Measurements from ENCODE around the gene DSCAML1.

Gene DSCAML1

GRCh38 chr11:117619661-117620060, 177.4 kb downstream of the DSCAML1 start:
- DNase-seq (ENCODE audit: extremely low read depth in 1 of 2, low read depth in 1 of 2): no peak

DNA sequence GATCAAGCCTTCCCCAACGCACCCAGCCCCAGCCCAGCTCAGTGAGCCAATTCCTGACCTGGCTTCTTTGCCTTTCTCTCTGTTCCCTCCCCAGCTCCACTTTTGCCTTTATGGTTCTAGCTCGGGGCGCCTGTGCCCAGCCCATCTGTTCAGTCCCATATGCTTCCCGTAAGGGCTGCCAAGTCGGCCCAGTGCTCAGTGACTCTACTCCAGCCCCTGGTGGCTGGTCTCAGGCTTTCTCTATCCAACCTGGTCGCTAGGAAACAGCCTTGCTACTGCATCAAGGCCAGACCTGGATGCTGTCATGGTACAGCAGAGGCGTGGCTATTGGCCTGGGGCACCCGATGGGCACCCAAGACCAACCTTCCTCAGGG, 178.0 kb downstream of the DSCAML1 start:
- no peak for DNase-seq (ENCODE audit: extremely low read depth in 1 of 2, low read depth in 1 of 2)

- no peak for DNase-seq (ENCODE audit: extremely low read depth in 1 of 2, low read depth in 1 of 2)
Observed at GRCh38 chr11:117618302-117618981, 178.6 kb downstream of the DSCAML1 start.

DNA sequence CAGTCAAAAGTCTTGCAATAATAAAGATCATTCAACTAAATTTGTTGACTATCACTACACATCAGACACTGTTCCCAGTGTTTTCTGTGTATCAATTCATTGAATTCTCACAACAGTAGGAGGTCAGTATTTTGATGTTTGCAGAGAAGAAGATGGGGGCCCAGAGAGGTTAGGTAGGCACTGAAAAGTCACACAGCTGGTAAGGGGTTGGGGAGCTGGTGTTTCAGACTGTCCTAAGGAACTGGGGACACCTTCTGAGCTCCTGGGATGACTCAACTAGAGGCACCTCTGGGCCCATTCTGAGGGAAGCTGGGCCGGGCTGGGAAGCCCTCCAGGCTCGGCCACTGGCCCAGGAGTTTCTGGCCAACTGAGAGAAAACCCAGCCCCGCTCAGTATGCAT, 180.0 kb downstream of the DSCAML1 start:
- no peak for DNase-seq (ENCODE audit: extremely low read depth in 1 of 2, low read depth in 1 of 2)

GRCh38 chr11:117614728-117615127, 182.3 kb downstream of the DSCAML1 start:
- no peak for DNase-seq (ENCODE audit: extremely low read depth in 1 of 2, low read depth in 1 of 2)

GRCh38 chr11:117613521-117613920, 183.5 kb downstream of the DSCAML1 start:
- no peak for DNase-seq (ENCODE audit: extremely low read depth in 1 of 2, low read depth in 1 of 2)

- DNase-seq (ENCODE audit: extremely low read depth in 1 of 2, low read depth in 1 of 2): no peak
Observed at GRCh38 chr11:117612177-117612576, 184.8 kb downstream of the DSCAML1 start.

DNA sequence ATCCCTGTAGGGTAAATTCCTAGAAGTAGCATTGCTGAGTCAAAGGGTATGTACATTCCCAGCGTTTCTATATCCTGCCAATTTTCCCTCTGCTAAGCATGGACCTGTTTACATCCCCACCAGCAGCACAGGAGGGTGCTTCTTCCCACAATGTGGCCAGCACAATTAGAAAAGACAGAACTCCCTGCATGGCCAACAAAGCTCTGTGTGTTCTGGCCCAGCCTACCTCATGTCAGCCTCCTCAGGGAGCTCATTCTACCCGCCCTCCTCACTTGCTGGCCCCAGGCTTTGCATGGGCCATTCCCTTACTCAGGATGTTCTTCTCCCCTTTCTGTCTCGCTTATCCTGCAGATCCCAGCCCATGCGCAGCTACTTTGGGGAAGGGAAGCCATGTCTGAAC, 186.1 kb downstream of the DSCAML1 start:
- no peak for DNase-seq (ENCODE audit: extremely low read depth in 1 of 2, low read depth in 1 of 2)

- DNase-seq (ENCODE audit: extremely low read depth in 1 of 2, low read depth in 1 of 2): no peak
Observed at GRCh38 chr11:117610045-117610444, 187.0 kb downstream of the DSCAML1 start.

DNA sequence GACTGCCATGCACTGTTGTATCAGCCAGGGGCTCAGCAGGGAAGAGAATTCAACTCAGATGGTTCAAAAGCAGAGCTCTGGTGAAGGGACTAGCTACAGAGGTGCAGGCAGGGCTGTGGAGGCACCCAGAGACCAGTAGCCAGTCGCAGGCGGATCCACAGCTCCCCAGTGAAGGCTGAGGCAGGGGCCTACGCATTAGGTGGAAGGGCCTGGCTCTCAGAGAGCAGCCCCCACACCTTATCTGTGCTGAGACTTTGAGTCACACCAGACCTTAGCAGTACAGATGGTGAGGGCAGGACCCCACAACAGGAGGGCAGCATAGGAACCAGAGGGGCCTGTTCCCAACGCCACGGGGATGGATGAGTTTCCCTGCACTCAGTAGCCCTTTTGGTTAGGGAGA, 189.6 kb downstream of the DSCAML1 start:
- DNase-seq (ENCODE audit: extremely low read depth in 1 of 2, low read depth in 1 of 2): no peak

DNA sequence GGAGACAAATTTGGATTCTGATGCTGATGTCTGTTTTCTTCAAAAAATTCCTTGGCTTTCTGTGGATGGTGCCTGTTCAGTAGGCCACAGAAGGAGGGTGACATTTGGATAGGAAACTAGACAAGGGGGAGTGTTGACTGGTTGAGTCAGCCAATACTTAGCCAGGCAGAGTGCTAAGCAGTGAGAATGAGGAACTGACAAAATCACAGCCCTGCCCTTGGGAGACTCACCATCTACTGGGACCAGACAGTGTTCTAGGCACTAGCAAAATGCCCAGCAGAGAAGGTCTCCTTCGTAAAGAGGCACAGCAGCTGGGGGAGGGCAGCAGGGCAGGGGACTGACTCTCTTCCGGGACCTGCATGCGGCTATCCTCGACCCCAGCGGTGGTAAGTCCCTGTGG, 190.2 kb downstream of the DSCAML1 start:
- DNase-seq (ENCODE audit: extremely low read depth in 1 of 2, low read depth in 1 of 2): no peak

GRCh38 chr11:117606211-117606610, 190.8 kb downstream of the DSCAML1 start:
- DNase-seq (ENCODE audit: extremely low read depth in 1 of 2, low read depth in 1 of 2): no peak

DNA sequence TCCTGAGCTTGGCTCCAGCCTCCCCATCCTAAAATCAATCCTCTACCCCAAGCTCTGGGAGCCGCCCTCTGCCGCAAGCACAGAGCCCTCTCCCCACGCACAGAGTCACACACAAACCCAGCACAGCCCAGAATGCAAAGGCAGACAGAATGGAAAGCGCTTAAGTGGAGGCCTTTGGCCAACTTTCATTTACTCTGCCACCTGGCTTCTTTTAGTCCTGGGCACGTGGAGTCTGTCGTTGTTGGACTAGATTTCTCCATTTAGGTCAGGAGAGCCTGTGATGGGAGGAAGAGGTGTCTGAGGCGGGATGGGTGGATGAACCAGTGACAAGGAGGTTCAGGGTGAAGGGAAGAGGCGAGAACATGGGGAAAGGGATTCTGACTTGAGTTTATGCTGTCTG, 191.7 kb downstream of the DSCAML1 start:
- no peak for DNase-seq (ENCODE audit: extremely low read depth in 1 of 2, low read depth in 1 of 2)

DNA sequence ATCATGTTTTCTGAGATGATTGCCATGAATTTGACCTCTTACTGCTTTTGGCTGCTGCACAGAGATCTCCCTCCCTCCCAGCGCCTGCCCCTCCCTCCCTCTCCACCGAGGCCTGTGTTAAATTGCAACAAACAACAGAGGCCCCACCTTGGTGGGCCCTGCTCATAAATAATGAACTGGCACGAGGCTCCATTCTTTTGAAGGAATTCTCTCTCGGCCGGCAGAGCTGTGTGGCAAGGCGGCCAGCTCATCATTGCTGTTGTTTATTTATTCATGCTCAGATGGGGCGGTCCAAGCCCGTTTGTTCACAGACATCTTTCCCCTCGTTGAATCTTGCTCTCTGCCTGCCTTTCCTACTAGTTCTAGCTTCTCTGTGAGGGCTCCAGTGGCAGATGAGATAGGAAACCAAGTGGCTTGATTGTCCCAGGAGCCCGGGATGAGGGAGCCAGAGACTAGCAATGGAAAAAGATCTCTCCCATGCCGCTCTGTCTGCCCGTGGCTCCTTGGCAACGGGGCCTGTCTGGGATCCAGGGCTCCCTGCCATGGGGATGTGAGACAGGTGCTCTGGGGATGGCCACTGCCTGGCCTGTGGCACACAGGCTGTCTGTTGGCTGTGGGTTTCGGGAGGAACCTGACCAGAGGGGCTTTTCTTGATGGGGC, 192.6 kb downstream of the DSCAML1 start:
- DNase-seq (ENCODE audit: extremely low read depth in 1 of 2, low read depth in 1 of 2): no peak

DNA sequence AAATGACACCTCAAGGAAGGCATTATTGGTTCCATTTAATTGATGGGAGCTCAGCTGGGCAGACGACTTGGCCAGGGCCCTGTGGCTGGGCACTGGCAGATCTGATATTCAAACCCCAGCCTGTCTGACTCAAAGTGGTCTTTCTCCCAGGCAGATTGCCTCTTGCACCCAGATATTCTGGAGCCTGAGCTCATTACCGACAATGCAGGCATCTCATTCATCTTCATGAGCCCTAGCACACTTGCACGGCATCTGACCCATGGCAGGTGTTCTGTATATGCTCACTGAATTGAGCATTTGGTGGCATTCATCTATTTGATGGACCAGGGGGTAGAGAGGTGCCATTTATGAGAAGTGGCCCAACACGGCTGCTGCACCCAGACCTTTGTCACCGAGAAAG, 193.1 kb downstream of the DSCAML1 start:
- no peak for DNase-seq (ENCODE audit: extremely low read depth in 1 of 2, low read depth in 1 of 2)

GRCh38 chr11:117601006-117601708, 195.9 kb downstream of the DSCAML1 start:
- DNase-seq (ENCODE audit: extremely low read depth in 1 of 2, low read depth in 1 of 2): no peak

- DNase-seq (ENCODE audit: extremely low read depth in 1 of 2, low read depth in 1 of 2): no peak
Observed at GRCh38 chr11:117600234-117600783, 196.7 kb downstream of the DSCAML1 start.

DNA sequence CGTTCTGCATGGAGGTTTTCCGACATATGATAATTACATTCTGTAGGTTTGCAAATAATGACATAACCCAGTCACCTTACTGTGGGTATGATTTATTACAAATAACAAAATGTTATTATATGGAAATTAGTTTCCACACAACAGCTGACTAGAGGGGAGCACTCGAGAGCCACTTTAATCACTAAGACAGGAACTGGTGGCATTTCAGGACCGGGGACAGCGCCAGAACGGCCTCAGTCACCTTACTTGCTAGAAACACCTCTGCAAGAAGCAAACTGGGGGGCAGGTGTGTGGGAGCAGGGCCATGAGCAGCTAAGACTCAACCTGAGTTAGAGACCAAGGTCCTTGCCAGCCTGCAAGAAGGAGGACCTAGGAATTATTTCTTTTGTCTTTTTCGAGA, 199.9 kb downstream of the DSCAML1 start:
- peak in 1 of 2 donors; percentile 15 for DNase-seq (ENCODE audit: extremely low read depth in 1 of 2, low read depth in 1 of 2)

DNA sequence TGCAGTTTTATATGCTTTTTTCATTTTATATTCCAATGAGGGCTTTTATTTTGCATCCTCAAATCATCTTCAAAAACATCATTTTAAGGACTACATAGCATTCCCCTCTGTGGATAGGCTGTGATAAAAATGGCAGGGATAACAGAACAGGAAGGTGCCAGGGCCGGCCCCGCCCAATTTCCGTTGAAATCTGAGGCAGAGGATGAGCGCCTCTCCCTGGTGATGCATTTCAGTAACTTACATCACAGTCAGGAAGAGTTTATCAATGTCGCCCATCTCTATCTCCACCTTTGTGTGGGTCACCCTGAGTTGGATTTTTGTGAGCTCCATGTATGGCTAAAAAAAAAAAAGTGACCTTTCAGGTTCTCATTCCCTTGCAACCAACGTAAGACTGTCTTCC, 201.6 kb downstream of the DSCAML1 start:
- no peak for DNase-seq (ENCODE audit: extremely low read depth in 1 of 2, low read depth in 1 of 2)

GRCh38 chr11:117594721-117595120, 202.3 kb downstream of the DSCAML1 start:
- DNase-seq (ENCODE audit: extremely low read depth in 1 of 2, low read depth in 1 of 2): no peak

GRCh38 chr11:117593065-117593464, 204.0 kb downstream of the DSCAML1 start:
- no peak for DNase-seq (ENCODE audit: extremely low read depth in 1 of 2, low read depth in 1 of 2)

Measured in activated CD8-positive, alpha-beta memory T cell treated with anti-CD3 and anti-CD28 coated beads for 1 hour (primary cell).